Mesendoderm (in vitro differentiated cells): ENCODE data around the gene EAF1.
"Not testable (repeated sequence)": the region's sequence is repeated elsewhere in the genome, so short reads cannot be mapped to it uniquely, and the experiment has no call there.

Source experiments
- DNase-seq: peaks from one replicate; pipeline ENCODE4 v3.0.0; 2013
- H2AK5ac ChIP-seq: 2 replicates; pipeline ENCODE4 v1.6.1; 2013; ENCODE audit warnings: low read length, inconsistent platforms
- H2BK120ac ChIP-seq: 2 replicates; pipeline ENCODE4 v1.6.1; 2013; ENCODE audit warnings: low read depth, mild to moderate bottlenecking, low read length, moderate library complexity, mixed read lengths
- H2BK15ac ChIP-seq: replicated peaks from 2 replicates; pipeline ENCODE4 v1.6.1; 2013; ENCODE audit warnings: low read depth, mild to moderate bottlenecking, moderate library complexity
- H2BK5ac ChIP-seq: 2 replicates; pipeline ENCODE4 v1.6.1; 2013; ENCODE audit warnings: low read length, inconsistent platforms
- H3K18ac ChIP-seq: 2 replicates; pipeline ENCODE4 v1.6.1; 2013; ENCODE audit warnings: mild to moderate bottlenecking, low read length, mixed read lengths
- H3K23ac ChIP-seq: one replicate; pipeline ENCODE4 v1.6.1; 2013; ENCODE audit warnings: low read length
- H3K27ac ChIP-seq: 2 replicates; pipeline ENCODE4 v1.5.1; 2013; ENCODE audit warnings: low read depth, mild to moderate bottlenecking, inconsistent platforms, low read length, moderate library complexity
- H3K27me3 ChIP-seq: 2 replicates; pipeline ENCODE4 v1.6.1; 2013; ENCODE audit warnings: low read length, control low read depth, mild to moderate bottlenecking, inconsistent platforms; ENCODE audit not compliant: insufficient read depth, poor library complexity
- H3K36me3 ChIP-seq: 2 replicates; pipeline ENCODE4 v1.6.1; 2013; ENCODE audit warnings: low read length, inconsistent platforms; ENCODE audit not compliant: control insufficient read depth, insufficient read depth
- H3K4ac ChIP-seq: one replicate; pipeline ENCODE4 v1.6.1; 2013; ENCODE audit warnings: low read depth, mild to moderate bottlenecking, low read length, moderate library complexity
- H3K4me1 ChIP-seq: 2 replicates; pipeline ENCODE4 v1.6.1; 2013; ENCODE audit warnings: low read depth, low read length, inconsistent platforms; ENCODE audit not compliant: control insufficient read depth
- H3K4me2 ChIP-seq: 2 replicates; pipeline ENCODE4 v1.6.1; 2013; ENCODE audit warnings: low read length
- H3K4me3 ChIP-seq: 2 replicates; pipeline ENCODE4 v1.5.1; 2013; ENCODE audit warnings: mild to moderate bottlenecking, low read length
- H3K56ac ChIP-seq: one replicate; pipeline ENCODE4 v1.6.1; 2013; ENCODE audit warnings: low read length
- H3K79me1 ChIP-seq: 2 replicates; pipeline ENCODE4 v1.6.1; 2013; ENCODE audit warnings: low read length, inconsistent platforms
- H3K79me2 ChIP-seq: 2 replicates; pipeline ENCODE4 v1.6.1; 2013; ENCODE audit warnings: mild to moderate bottlenecking, low read length; ENCODE audit not compliant: control insufficient read depth, insufficient read depth
- H3K9ac ChIP-seq: 2 replicates; pipeline ENCODE4 v1.6.1; 2013; ENCODE audit warnings: low read length, inconsistent platforms
- H4K5ac ChIP-seq: one replicate; pipeline ENCODE4 v1.6.1; 2013; ENCODE audit warnings: low read length
- H4K8ac ChIP-seq: one replicate; pipeline ENCODE4 v1.6.1; 2013; ENCODE audit warnings: low read depth, mild to moderate bottlenecking, control low read depth, low read length, moderate library complexity
- WGBS: extraction: QIAGEN DNeasy Blood & Tissue Kit; methylation state at CpG from one replicate; pipeline ENCODE4 v1.1.7; 2013; ENCODE audit warnings: low lambda C conversion rate, missing lambda C conversion rate; ENCODE audit not compliant: insufficient coverage; ENCODE audit errors: extremely low coverage; 5-methylcytosine and 5-hydroxymethylcytosine counted together

Gene EAF1

GRCh38 chr3:15410966-15411365, 16.4 kb upstream of the EAF1 start:
- not testable (repeated sequence) for H3K56ac ChIP-seq, H2BK15ac ChIP-seq, H3K4me1 ChIP-seq, H3K79me2 ChIP-seq, H3K36me3 ChIP-seq, H3K4me3 ChIP-seq, H2BK120ac ChIP-seq, H4K8ac ChIP-seq, H3K4me2 ChIP-seq, H3K23ac ChIP-seq, H2BK5ac ChIP-seq, H3K9ac ChIP-seq, H2AK5ac ChIP-seq, H3K27me3 ChIP-seq, H3K27ac ChIP-seq, H4K5ac ChIP-seq, H3K4ac ChIP-seq, H3K79me1 ChIP-seq, H3K18ac ChIP-seq, DNase-seq
- no CpG with 5 or more reads among the region's 7 CpGs for WGBS

- Histone ChIP-seq H2BK120ac (no peak overlapping the region), H3K4me1 (no peaks in the 10 kb centered on the region), H3K56ac (no peak overlapping the region), H4K8ac (no peak overlapping the region), H3K36me3 (peaks cover 2% of the 10 kb centered on the region), H3K18ac (no peak overlapping the region), H3K4me2 (no peak overlapping the region), H2BK5ac (no peak overlapping the region), H3K9ac (no peak overlapping the region), H3K23ac (no peak overlapping the region), H3K4ac (no peak overlapping the region), H3K79me1 (peaks cover 4% of the 10 kb centered on the region), H3K4me3 (no peak overlapping the region), H3K27me3 (no peaks in the 10 kb centered on the region), H3K27ac (no peak overlapping the region), H2AK5ac (no peak overlapping the region), H4K5ac (no peak overlapping the region), H3K79me2 (no peaks in the 10 kb centered on the region), H2BK15ac (no peak overlapping the region)
- DNase-seq, result no peak
- WGBS, result no CpG with 5 or more reads among the region's 4 CpGs
These were observed 6.5 kb upstream of the EAF1 start for GRCh38 chr3:15420871-15421270.

- H3K9ac ChIP-seq, result peak overlapping the region; percentile 95
- peak overlapping the region; percentile 73 for H3K4ac ChIP-seq
- peak overlapping the region; percentile 96 for H3K4me3 ChIP-seq
- no peaks in the 10 kb centered on the region for H3K27me3 ChIP-seq
- H3K4me2 ChIP-seq, result peak overlapping the region; percentile 90
- no peak overlapping the region for H3K27ac ChIP-seq
- peaks cover 26% of the 10 kb centered on the region for H3K79me2 ChIP-seq
- H3K79me1 ChIP-seq, result peaks cover 27% of the 10 kb centered on the region
- H2BK5ac ChIP-seq, result peak overlapping the region; percentile 69
- H3K23ac ChIP-seq, result peak overlapping the region; percentile 81
- H2BK15ac ChIP-seq, result no peak overlapping the region
- peaks cover 5% of the 10 kb centered on the region for H3K36me3 ChIP-seq
- H4K5ac ChIP-seq, result no peak overlapping the region
- DNase-seq, result no peak
- H3K56ac ChIP-seq, result peak overlapping the region; percentile 98
- H3K18ac ChIP-seq, result peak overlapping the region; percentile 81
- WGBS, result no CpG with 5 or more reads among the region's 16 CpGs
- peak overlapping the region; percentile 38 for H2AK5ac ChIP-seq
- no peak overlapping the region for H2BK120ac ChIP-seq
- peaks cover 4% of the 10 kb centered on the region for H3K4me1 ChIP-seq
- peak overlapping the region; percentile 66 for H4K8ac ChIP-seq
These were observed 749 bp upstream of the EAF1 start for GRCh38 chr3:15426579-15427118.

GRCh38 chr3:15427981-15428380, 583 bp downstream of the EAF1 start:
- Histone ChIP-seq H3K79me1 (peaks cover 27% of the 10 kb centered on the region), H2BK15ac (no peak overlapping the region), H4K8ac (no peak overlapping the region), H3K23ac (no peak overlapping the region), H3K9ac (peak overlapping the region; percentile 95), H3K4me1 (peaks cover 4% of the 10 kb centered on the region), H3K27me3 (no peaks in the 10 kb centered on the region), H2BK120ac (no peak overlapping the region), H2AK5ac (no peak overlapping the region), H2BK5ac (no peak overlapping the region), H4K5ac (no peak overlapping the region), H3K4me3 (peak overlapping the region; percentile 96), H3K18ac (peak overlapping the region; percentile 82), H3K4me2 (peak overlapping the region; percentile 95), H3K4ac (no peak overlapping the region), H3K36me3 (peaks cover 5% of the 10 kb centered on the region), H3K27ac (no peak overlapping the region), H3K56ac (peak overlapping the region; percentile 87), H3K79me2 (peaks cover 26% of the 10 kb centered on the region)
- WGBS, result no CpG with 5 or more reads among the region's 11 CpGs
- peak; percentile 3 for DNase-seq

- no peak overlapping the region for H3K23ac ChIP-seq
- peak overlapping the region; percentile 95 for H3K4me2 ChIP-seq
- H2AK5ac ChIP-seq, result no peak overlapping the region
- no peak overlapping the region for H4K5ac ChIP-seq
- no peak overlapping the region for H4K8ac ChIP-seq
- peak; percentile 44 for DNase-seq
- no peak overlapping the region for H3K18ac ChIP-seq
- peaks cover 5% of the 10 kb centered on the region for H3K36me3 ChIP-seq
- peaks cover 4% of the 10 kb centered on the region for H3K4me1 ChIP-seq
- peak overlapping the region; percentile 95 for H3K9ac ChIP-seq
- WGBS, result no CpG with 5 or more reads among the region's 9 CpGs
- peaks cover 27% of the 10 kb centered on the region for H3K79me1 ChIP-seq
- H3K4me3 ChIP-seq, result peak overlapping the region; percentile 96
- no peaks in the 10 kb centered on the region for H3K27me3 ChIP-seq
- no peak overlapping the region for H3K4ac ChIP-seq
- H2BK120ac ChIP-seq, result no peak overlapping the region
- H3K56ac ChIP-seq, result peak overlapping the region; percentile 87
- H3K27ac ChIP-seq, result no peak overlapping the region
- H2BK15ac ChIP-seq, result no peak overlapping the region
- peaks cover 26% of the 10 kb centered on the region for H3K79me2 ChIP-seq
- H2BK5ac ChIP-seq, result no peak overlapping the region
These were observed 1.1 kb downstream of the EAF1 start for GRCh38 chr3:15428539-15428938.

- Histone ChIP-seq H3K9ac (no peak overlapping the region), H4K8ac (no peak overlapping the region), H3K4me1 (peaks cover 4% of the 10 kb centered on the region), H2BK120ac (no peak overlapping the region), H3K4me2 (no peak overlapping the region), H3K79me2 (peaks cover 26% of the 10 kb centered on the region), H3K27ac (no peak overlapping the region), H3K18ac (no peak overlapping the region), H2BK5ac (no peak overlapping the region), H2AK5ac (no peak overlapping the region), H3K27me3 (no peaks in the 10 kb centered on the region), H3K23ac (no peak overlapping the region), H2BK15ac (no peak overlapping the region), H4K5ac (no peak overlapping the region), H3K4ac (no peak overlapping the region), H3K79me1 (peaks cover 27% of the 10 kb centered on the region), H3K56ac (no peak overlapping the region), H3K36me3 (peaks cover 5% of the 10 kb centered on the region), H3K4me3 (no peak overlapping the region)
- no CpG with 5 or more reads among the region's 6 CpGs for whole genome bisulfite sequencing
- no peak for DNase-seq
These were observed 1.7 kb downstream of the EAF1 start for GRCh38 chr3:15429080-15429479.
